ENCODE results near the gene EID2B.

The EID2B gene

GRCh38 chr19:39542206-39542605, 9.6 kb upstream of the EID2B start:
- TF ChIP-seq, protein P1, sequence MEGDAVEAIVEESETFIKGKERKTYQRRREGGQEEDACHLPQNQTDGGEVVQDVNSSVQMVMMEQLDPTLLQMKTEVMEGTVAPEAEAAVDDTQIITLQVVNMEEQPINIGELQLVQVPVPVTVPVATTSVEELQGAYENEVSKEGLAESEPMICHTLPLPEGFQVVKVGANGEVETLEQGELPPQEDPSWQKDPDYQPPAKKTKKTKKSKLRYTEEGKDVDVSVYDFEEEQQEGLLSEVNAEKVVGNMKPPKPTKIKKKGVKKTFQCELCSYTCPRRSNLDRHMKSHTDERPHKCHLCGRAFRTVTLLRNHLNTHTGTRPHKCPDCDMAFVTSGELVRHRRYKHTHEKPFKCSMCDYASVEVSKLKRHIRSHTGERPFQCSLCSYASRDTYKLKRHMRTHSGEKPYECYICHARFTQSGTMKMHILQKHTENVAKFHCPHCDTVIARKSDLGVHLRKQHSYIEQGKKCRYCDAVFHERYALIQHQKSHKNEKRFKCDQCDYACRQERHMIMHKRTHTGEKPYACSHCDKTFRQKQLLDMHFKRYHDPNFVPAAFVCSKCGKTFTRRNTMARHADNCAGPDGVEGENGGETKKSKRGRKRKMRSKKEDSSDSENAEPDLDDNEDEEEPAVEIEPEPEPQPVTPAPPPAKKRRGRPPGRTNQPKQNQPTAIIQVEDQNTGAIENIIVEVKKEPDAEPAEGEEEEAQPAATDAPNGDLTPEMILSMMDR (IDR thresholded peaks at IDR 0.05; ENCODE audit: insufficient read depth, low read length) = no peak
- TF ChIP-seq GABPA (IDR thresholded peaks at IDR 0.05; ENCODE audit: low read depth) (no peak), POLR2AphosphoS5 (IDR thresholded peaks at IDR 0.05; ENCODE audit: low read depth) (no peak), SPI1 (IDR thresholded peaks at IDR 0.05; ENCODE audit: borderline replicate concordance, low read depth) (no peak), REST (IDR thresholded peaks at IDR 0.05; ENCODE audit: insufficient replicate concordance, low read depth) (no peak)
- no peak overlapping the region for H3K4me3 ChIP-seq (replicated peaks; ENCODE audit: insufficient read depth, low read length)
- H3K27me3 ChIP-seq (ENCODE audit: insufficient read depth, poor library complexity, severe bottlenecking) = no peaks in the 10 kb centered on the region
- H3K27ac ChIP-seq (replicated peaks) = no peak overlapping the region
- DNase-seq (ENCODE audit: low read depth in 1 of 2, low spot score in 1 of 2) = no peak

GRCh38 chr19:39540333-39540673, 7.7 kb upstream of the EID2B start:
- no peak for DNase-seq (ENCODE audit: low read depth in 1 of 2, low spot score in 1 of 2)
- Histone ChIP-seq H3K4me3 (replicated peaks; ENCODE audit: insufficient read depth, low read length) (peak overlapping the region; percentile 89; the same call in 1 of the 2 replicates), H3K27ac (replicated peaks) (no peak overlapping the region), H3K27me3 (ENCODE audit: insufficient read depth, poor library complexity, severe bottlenecking) (no peaks in the 10 kb centered on the region)
- TF ChIP-seq REST (IDR thresholded peaks at IDR 0.05; ENCODE audit: insufficient replicate concordance, low read depth) = no peak
- no peak for TF ChIP-seq POLR2AphosphoS5 (IDR thresholded peaks at IDR 0.05; ENCODE audit: low read depth)
- TF ChIP-seq, protein P1 (IDR thresholded peaks at IDR 0.05; ENCODE audit: insufficient read depth, low read length) = no peak
- no peak for TF ChIP-seq GABPA (IDR thresholded peaks at IDR 0.05; ENCODE audit: low read depth)
- TF ChIP-seq SPI1 (IDR thresholded peaks at IDR 0.05; ENCODE audit: borderline replicate concordance, low read depth) = no peak

GRCh38 chr19:39539518-39540332, 7.1 kb upstream of the EID2B start, which contains the start of gene EID2:
Gene EID2 (minus strand): TSS chr19:39540161. CDS start chr19:39540079, 82 bp downstream.
- Histone ChIP-seq H3K4me3 (replicated peaks; ENCODE audit: insufficient read depth, low read length) (peak within 1 kb of the TSS; percentile 89), H3K27me3 (ENCODE audit: insufficient read depth, poor library complexity, severe bottlenecking) (no peaks in the 10 kb centered on the region), H3K27ac (replicated peaks) (peak within 1 kb of the TSS; percentile 68)
- peak; percentile 77 to 94 for DNase-seq (ENCODE audit: low read depth in 1 of 2, low spot score in 1 of 2)
- TF ChIP-seq, protein P1 (IDR thresholded peaks at IDR 0.05; ENCODE audit: insufficient read depth, low read length) = peak; percentile 46
- no peak for TF ChIP-seq REST (IDR thresholded peaks at IDR 0.05; ENCODE audit: insufficient replicate concordance, low read depth)
- TF ChIP-seq POLR2AphosphoS5 (IDR thresholded peaks at IDR 0.05; ENCODE audit: low read depth) = peak; percentile 25; the same call in 1 of the 2 replicates

Data from HL-60 (cell line).